Measurements from ENCODE around the gene HOMER1.

HOMER1 gene

GRCh38 chr5:79489773-79490172, 24.2 kb downstream of the HOMER1 start:
- no peak for DNase-seq (ENCODE audit: low spot score)

- DNase-seq (ENCODE audit: low spot score) = no peak
Observed at GRCh38 chr5:79488775-79489174, 25.2 kb downstream of the HOMER1 start.

GRCh38 chr5:79488058-79488457, 25.9 kb downstream of the HOMER1 start:
- no peak for DNase-seq (ENCODE audit: low spot score)

GRCh38 chr5:79487251-79487650, 26.7 kb downstream of the HOMER1 start:
- DNase-seq (ENCODE audit: low spot score) = no peak

GRCh38 chr5:79486116-79486515, 27.8 kb downstream of the HOMER1 start:
- no peak for DNase-seq (ENCODE audit: low spot score)

- no peak for DNase-seq (ENCODE audit: low spot score)
Observed at GRCh38 chr5:79484731-79485130, 29.2 kb downstream of the HOMER1 start.

GRCh38 chr5:79481574-79481973, 32.4 kb downstream of the HOMER1 start:
- DNase-seq (ENCODE audit: low spot score) = no peak

- DNase-seq (ENCODE audit: low spot score) = no peak
Observed at GRCh38 chr5:79480991-79481390, 32.9 kb downstream of the HOMER1 start.

GRCh38 chr5:79475152-79475466, 38.8 kb downstream of the HOMER1 start:
- DNase-seq (ENCODE audit: low spot score) = no peak

GRCh38 chr5:79474367-79475151, 39.4 kb downstream of the HOMER1 start:
- DNase-seq (ENCODE audit: low spot score) = no peak

- DNase-seq (ENCODE audit: low spot score) = peak; percentile 43
Observed at GRCh38 chr5:79471556-79471955, 42.4 kb downstream of the HOMER1 start.

GRCh38 chr5:79464695-79465332, 49.1 kb downstream of the HOMER1 start:
- DNase-seq (ENCODE audit: low spot score) = peak; percentile 40

GRCh38 chr5:79464278-79464677, 49.7 kb downstream of the HOMER1 start:
- DNase-seq (ENCODE audit: low spot score) = no peak

- no peak for DNase-seq (ENCODE audit: low spot score)
Observed at GRCh38 chr5:79459626-79460025, 54.3 kb downstream of the HOMER1 start.

- DNase-seq (ENCODE audit: low spot score) = no peak
Observed at GRCh38 chr5:79456890-79457583, 56.9 kb downstream of the HOMER1 start.

GRCh38 chr5:79456400-79456799, 57.5 kb downstream of the HOMER1 start:
- DNase-seq (ENCODE audit: low spot score) = no peak

GRCh38 chr5:79454043-79454442, 59.9 kb downstream of the HOMER1 start:
- DNase-seq (ENCODE audit: low spot score) = no peak

GRCh38 chr5:79448336-79448735, 65.6 kb downstream of the HOMER1 start:
- DNase-seq (ENCODE audit: low spot score) = no peak

GRCh38 chr5:79436821-79437220, 77.1 kb downstream of the HOMER1 start:
- no peak for DNase-seq (ENCODE audit: low spot score)

- no peak for DNase-seq (ENCODE audit: low spot score)
Observed at GRCh38 chr5:79436224-79436623, 77.7 kb downstream of the HOMER1 start.

GRCh38 chr5:79430196-79430595, 83.7 kb downstream of the HOMER1 start:
- no peak for DNase-seq (ENCODE audit: low spot score)

GRCh38 chr5:79423296-79423695, 90.6 kb downstream of the HOMER1 start:
- DNase-seq (ENCODE audit: low spot score) = no peak

GRCh38 chr5:79420248-79420647, 93.7 kb downstream of the HOMER1 start:
- DNase-seq (ENCODE audit: low spot score) = no peak
